Heart left ventricle (tissue), 16 donors: ENCODE results near the gene CACNA1D. TPM values are rescaled to one million over a fixed set of nuclear protein-coding genes. Genes with fewer than 3 reads are reported as not detected.

Experiments
- ATAC-seq, 4 donors: fragments of 200-7000 bp; cut with Tn5 transposase; one replicate each; pipeline ENCODE4 v1.9.1; 2020 to 2022; ENCODE audit warnings: moderate library complexity in 4 of 4, mild to moderate bottlenecking in 3 of 4, moderate number of reproducible peaks in 1 of 4
- DNase-seq, 5 donors: peaks; one replicate each; pipeline ENCODE4 v3.0.0-alpha.2; 2020
- H3K27ac ChIP-seq, 12 donors: fragments of 200-600 bp; sonication (generic) in 4 of 12; one replicate each; pipeline versions ENCODE4 v1.5.0 to v1.8.0; 2016 to 2022; ENCODE audit warnings: mild to moderate bottlenecking in 2 of 12
- H3K27me3 ChIP-seq, 9 donors: fragments of 200-600 bp; sonication (generic) in 2 of 9; one replicate each; pipeline versions ENCODE4 v1.5.1 to v1.8.0; 2016 to 2022; ENCODE audit warnings: mild to moderate bottlenecking in 3 of 9
- H3K36me3 ChIP-seq, 9 donors: fragments of 200-600 bp; sonication (generic) in 2 of 9; one replicate each; pipeline versions ENCODE4 v1.5.0 to v1.8.0; 2018 to 2022; ENCODE audit warnings: mild to moderate bottlenecking in 2 of 9
- H3K4me1 ChIP-seq, 12 donors: fragments of 200-600 bp; sonication (generic) in 4 of 12; one replicate each; pipeline versions ENCODE4 v1.5.0 to v1.8.0; 2016 to 2022; ENCODE audit warnings: mild to moderate bottlenecking in 3 of 12
- H3K4me3 ChIP-seq, 12 donors: fragments of 200-600 bp; sonication (generic) in 4 of 12; one replicate each; pipeline versions ENCODE4 v1.5.0 to v1.8.0; 2017 to 2022; ENCODE audit warnings: mild to moderate bottlenecking in 9 of 12, moderate library complexity in 4 of 12
- H3K9me3 ChIP-seq, 12 donors: fragments of 200-600 bp; sonication (generic) in 4 of 12; one replicate each; pipeline versions ENCODE4 v1.5.0 to v1.8.0; 2016 to 2022; ENCODE audit warnings: mild to moderate bottlenecking in 1 of 12
- POLR2A ChIP-seq, 2 donors: fragments of 450-650 bp; IDR thresholded peaks; one replicate each; pipeline ENCODE4 v1.6.1; 2017; ENCODE audit warnings: antibody characterized with exemption in 2 of 2, mild to moderate bottlenecking in 2 of 2, moderate library complexity in 2 of 2
- WGBS, 4 donors: extraction: QIAGEN DNeasy Blood & Tissue Kit in 2 of 4; methylation state at CpG; one replicate each; pipeline versions ENCODE4 v1.1.5 to v1.1.7; 2013 to 2018; 5-methylcytosine and 5-hydroxymethylcytosine counted together
- intact Hi-C, 10 donors: fragments of 100-400 bp; cut with DNase I; formaldehyde crosslinking; loops; one replicate each; pipeline versions ENCODE4 v1.11.1 to v1.14.2; 2022
- polyA plus RNA-seq, 2 donors: library from polyadenylated mRNA; stranded (reverse); fragments of 200-250 nt; gene quantifications; one replicate each; pipeline ENCODE4 v1.2.3, GENCODE V29; 2013
- total RNA-seq, 9 donors: library from RNA; depleted of rRNA in 2 of 9; stranded (reverse); fragments of >200 nt in 2 of 9; fragmentation: NEBNext Ultra II Directional in 3 of 9; extraction: Animal tissue kit (Norgen Biotek cat#: 25700) in 3 of 9; gene quantifications; one replicate each; pipeline versions ENCODE4 v1.1.0 to v1.2.4, GENCODE V29; 2016 to 2023
- TF ChIP-seq, protein P1 (sequence below), 12 donors: fragments of 200-600 bp; sonication (generic) in 4 of 12; IDR thresholded peaks; one replicate each; pipeline versions ENCODE4 v1.5.0 to v1.8.0; 2018 to 2022; ENCODE audit warnings: antibody characterized with exemption in 12 of 12, mild to moderate bottlenecking in 5 of 12
- donor health status: ischemic (EF 13 %, LVEDD 7.1; RV severe dilation, severe dysfunction).
- donor health status: healthy with polysubstance abuse.
- donor health status: DM: no; HTN: yes; CAD: no.
- donor health status: DM: no; HTN: no; CAD: no.
- donor health status: ischemic (EF 25% LVEDD 6.9; RV normal size, moderate dysfunction).
- donor health status: ischemic (EF 25% LVEDD 5.7; RV mildly dilated, moderate dysfunction).
- donor health status: healthy.
- donor health status: DM: yes; HTN: yes; CAD: no.
- donor health status: ischemic (EF 35%, LVEDD 5.7; RV mildly dilated, moderate dysfunction).
- donor health status: nonischemic (EF 11% LVEDD 7.7; RV severe dilation, severe dysfunction).
- donor health status: DM: yes; HTN: yes; CAD: no.
- donor health status: PGD.
- donor health status: ischemic (EF 29% LVEDD 5.4; RV normal size, mild dysfunction).
- donor health status: nonischemic (EF 23%, LVEDD 6.1; RV moderate dilation, normal function).

The CACNA1D gene
- total and polyA plus RNA-seq, 11 donors = 0.06 to 2.4 (median 0.40) TPM; not detected in 1

DNA sequence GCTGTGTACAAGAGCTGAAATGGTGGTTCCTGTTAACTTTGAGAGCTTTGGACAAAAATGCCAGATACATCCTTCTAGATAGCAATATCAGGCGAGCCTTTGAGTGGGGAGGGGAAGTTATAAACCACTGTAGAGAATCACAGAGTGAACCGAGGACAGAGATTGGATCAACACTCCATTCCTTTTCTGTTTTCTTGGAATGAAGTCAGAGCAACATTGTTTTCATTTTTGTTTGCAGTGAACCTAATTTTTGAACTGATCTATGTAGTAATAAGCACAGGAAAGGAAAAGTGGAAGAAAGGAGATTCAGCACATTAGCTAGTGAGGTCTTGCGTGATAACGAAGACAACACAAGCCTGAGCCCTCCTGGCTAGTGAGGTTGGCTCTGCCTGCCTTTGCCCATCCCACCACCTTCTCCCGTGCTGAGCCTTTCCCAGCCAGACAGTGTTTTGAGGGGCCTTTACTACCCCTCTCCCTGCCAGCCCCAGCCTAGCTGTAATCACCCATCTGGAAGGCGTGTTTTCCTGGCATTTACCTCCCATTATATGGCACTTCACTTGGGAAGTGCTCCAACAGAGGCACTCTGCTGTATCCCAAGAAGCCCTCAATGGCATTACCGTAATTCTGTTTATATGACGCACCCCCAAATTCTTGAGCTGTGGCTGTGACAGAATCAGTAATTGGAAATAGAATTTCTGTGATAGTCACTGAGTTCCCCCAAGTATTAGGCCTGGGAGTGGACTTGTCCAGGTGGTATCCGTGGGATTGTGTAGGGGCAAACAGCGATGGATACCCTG lies 129.8 kb downstream of the CACNA1D start:
- Histone ChIP-seq H3K9me3 (no peaks in the 10 kb centered on the region), H3K27ac (no peak overlapping the region), H3K4me1 (no peaks in the 10 kb centered on the region), H3K27me3 (peaks cover 0 to 14% (median 6%) of the 10 kb centered on the region in 9 donors), H3K4me3 (no peak overlapping the region), H3K36me3 (no peaks in the 10 kb centered on the region)
- no peak for DNase-seq
- 68 to 71% (median 70%) methylated on average over 10 of the region's 10 CpGs for WGBS, 4 donors
- TF ChIP-seq, protein P1, sequence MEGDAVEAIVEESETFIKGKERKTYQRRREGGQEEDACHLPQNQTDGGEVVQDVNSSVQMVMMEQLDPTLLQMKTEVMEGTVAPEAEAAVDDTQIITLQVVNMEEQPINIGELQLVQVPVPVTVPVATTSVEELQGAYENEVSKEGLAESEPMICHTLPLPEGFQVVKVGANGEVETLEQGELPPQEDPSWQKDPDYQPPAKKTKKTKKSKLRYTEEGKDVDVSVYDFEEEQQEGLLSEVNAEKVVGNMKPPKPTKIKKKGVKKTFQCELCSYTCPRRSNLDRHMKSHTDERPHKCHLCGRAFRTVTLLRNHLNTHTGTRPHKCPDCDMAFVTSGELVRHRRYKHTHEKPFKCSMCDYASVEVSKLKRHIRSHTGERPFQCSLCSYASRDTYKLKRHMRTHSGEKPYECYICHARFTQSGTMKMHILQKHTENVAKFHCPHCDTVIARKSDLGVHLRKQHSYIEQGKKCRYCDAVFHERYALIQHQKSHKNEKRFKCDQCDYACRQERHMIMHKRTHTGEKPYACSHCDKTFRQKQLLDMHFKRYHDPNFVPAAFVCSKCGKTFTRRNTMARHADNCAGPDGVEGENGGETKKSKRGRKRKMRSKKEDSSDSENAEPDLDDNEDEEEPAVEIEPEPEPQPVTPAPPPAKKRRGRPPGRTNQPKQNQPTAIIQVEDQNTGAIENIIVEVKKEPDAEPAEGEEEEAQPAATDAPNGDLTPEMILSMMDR (IDR thresholded peaks at IDR 0.05) = no peak
- no peak for TF ChIP-seq POLR2A (IDR thresholded peaks at IDR 0.05)
- no peak for ATAC-seq
- intact Hi-C loops = no loop called here

DNA sequence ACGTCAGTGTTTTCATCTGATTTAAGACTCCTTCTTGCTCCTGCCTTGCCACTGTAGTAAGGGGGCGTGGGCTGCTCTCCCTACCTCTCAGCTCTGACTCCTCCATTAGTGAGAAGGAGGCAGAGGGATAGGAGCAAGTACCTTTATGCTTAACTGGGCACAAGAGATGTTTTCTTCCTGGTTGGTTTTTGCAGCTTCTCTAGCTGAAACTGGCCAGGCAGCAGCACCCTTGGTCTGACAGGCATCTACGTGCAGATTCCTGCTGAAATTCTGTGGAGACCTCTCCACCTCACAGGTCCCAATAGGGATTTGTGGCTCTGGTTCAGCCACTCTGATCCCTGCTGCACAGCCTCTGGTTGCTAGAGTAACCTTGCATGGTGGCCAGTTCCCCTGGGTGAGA lies 132.5 kb downstream of the CACNA1D start:
- Histone ChIP-seq H3K9me3 (peaks cover 0 to 8% (median 0%) of the 10 kb centered on the region in 12 donors), H3K4me1 (no peaks in the 10 kb centered on the region), H3K36me3 (no peaks in the 10 kb centered on the region), H3K27me3 (peaks cover 0 to 14% (median 6%) of the 10 kb centered on the region in 9 donors), H3K27ac (no peak overlapping the region), H3K4me3 (no peak overlapping the region)
- TF ChIP-seq POLR2A (IDR thresholded peaks at IDR 0.05) = no peak
- intact Hi-C loops = no loop called here
- WGBS, 4 donors = 65 to 75% (median 72%) methylated on average over 3 of the region's 3 CpGs
- ATAC-seq (no peak), DNase-seq (no peak)

DNA sequence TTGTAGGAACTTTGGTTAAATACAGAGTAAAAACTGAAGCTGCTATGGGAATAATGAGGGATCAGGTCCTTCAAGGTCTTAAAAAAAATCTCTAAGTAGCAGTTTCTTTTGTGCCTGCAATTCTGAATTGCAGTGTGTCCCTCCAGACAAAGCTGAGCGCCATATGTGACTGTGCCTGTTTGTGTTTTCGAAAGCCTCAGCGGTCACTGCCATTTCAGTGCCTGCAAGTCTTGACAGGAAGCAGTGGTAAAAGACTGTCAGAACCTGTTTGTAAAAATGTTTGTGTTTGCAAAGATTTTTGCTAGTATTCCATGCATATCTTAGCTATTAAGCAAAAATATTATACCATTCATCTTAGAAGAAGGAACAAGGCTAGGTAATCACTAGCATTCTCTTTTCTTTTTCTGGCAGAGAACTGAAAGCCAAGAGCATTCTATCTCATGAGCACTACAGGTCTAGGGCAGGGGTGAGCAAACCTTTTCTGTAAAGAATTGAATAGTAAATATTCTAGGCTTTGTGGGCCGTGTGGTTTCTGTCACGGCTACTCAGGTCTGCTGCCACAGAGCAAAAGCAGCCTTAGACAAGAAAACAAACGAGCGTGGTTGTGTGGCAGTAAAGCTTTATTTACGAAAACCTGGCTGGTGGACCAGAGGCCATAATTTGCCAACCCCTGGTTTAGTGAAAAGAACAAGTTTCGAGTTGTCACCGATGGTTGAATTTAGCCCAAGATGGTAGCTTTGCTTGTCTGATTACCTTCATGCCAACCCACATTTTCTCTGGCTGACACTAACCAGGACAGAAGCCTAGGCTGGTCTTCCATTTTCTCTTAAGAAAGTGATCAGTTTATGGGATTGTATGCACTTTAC lies 134.4 kb downstream of the CACNA1D start:
- DNase-seq (no peak), ATAC-seq (no peak)
- WGBS, 4 donors = 59 to 73% (median 65%) methylated on average over 10 of the region's 10 CpGs
- intact Hi-C loops = no loop called here
- Histone ChIP-seq H3K4me1 (no peaks in the 10 kb centered on the region), H3K27me3 (peaks cover 0 to 14% (median 6%) of the 10 kb centered on the region in 9 donors), H3K9me3 (peaks cover 0 to 12% (median 0%) of the 10 kb centered on the region in 12 donors), H3K4me3 (no peak overlapping the region), H3K36me3 (no peaks in the 10 kb centered on the region), H3K27ac (no peak overlapping the region)
- no peak for TF ChIP-seq POLR2A (IDR thresholded peaks at IDR 0.05)
- TF ChIP-seq, protein P1 (IDR thresholded peaks at IDR 0.05) = no peak

DNA sequence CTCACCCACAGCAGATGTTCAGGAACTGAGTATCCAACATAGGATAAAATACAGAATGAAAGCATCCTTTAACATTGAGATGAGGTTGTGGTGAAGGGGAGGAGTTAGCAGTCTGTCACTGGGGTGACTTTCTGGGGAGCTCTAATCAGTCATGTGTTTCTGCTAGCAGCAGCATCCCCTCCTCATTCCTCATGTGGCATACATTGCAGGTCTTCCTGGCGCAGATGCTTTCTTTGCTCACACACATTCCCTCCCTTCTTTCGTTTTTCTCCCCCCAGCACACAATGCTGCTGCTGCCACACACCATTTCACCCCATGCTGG lies 135.0 kb downstream of the CACNA1D start:
- Histone ChIP-seq H3K4me3 (no peak overlapping the region), H3K27me3 (peaks cover 0 to 14% (median 6%) of the 10 kb centered on the region in 9 donors), H3K27ac (no peak overlapping the region), H3K4me1 (no peaks in the 10 kb centered on the region), H3K9me3 (peaks cover 0 to 12% (median 0%) of the 10 kb centered on the region in 12 donors), H3K36me3 (no peaks in the 10 kb centered on the region)
- intact Hi-C loops = no loop called here
- DNase-seq = no peak
- TF ChIP-seq, protein P1 (IDR thresholded peaks at IDR 0.05) = no peak
- no peak for TF ChIP-seq POLR2A (IDR thresholded peaks at IDR 0.05)
- WGBS, 4 donors = 46 to 83% (median 65%) methylated on average over 2 of the region's 2 CpGs
- no peak for ATAC-seq
